GM23338 (cell line): ENCODE measurements around the gene HSDL2. TPM values are rescaled to one million over a fixed set of nuclear protein-coding genes. Genes with fewer than 3 reads are reported as not detected.

Experiments used
- ATAC-seq: fragments of 200-7000 bp; cut with Tn5 transposase; 3 replicates; pipeline ENCODE4 v1.9.1; 2020
- DNase-seq: peaks from one replicate; pipeline ENCODE4 v3.0.0-alpha.2; 2015; ENCODE audit warnings: low spot score
- H2AFZ ChIP-seq: fragments of 200-600 bp; sonication (generic); 2 replicates; pipeline ENCODE4 v1.8.0; 2016; ENCODE audit warnings: antibody characterized with exemption, mild to moderate bottlenecking, moderate library complexity
- H3F3A ChIP-seq: fragments of 200-600 bp; sonication (generic); replicated peaks from 2 replicates; pipeline ENCODE4 v1.8.0; 2017; ENCODE audit warnings: antibody characterized with exemption, mixed run types, low read depth
- H3K27ac ChIP-seq: fragments of 200-600 bp; sonication (generic); 2 replicates; pipeline ENCODE4 v1.6.1; 2016; ENCODE audit warnings: low read depth
- H3K27me3 ChIP-seq: fragments of 200-600 bp; sonication (generic); 2 replicates; pipeline ENCODE4 v1.8.0; 2016; ENCODE audit warnings: mild to moderate bottlenecking, mixed run types, moderate library complexity; ENCODE audit not compliant: insufficient read depth
- H3K36me3 ChIP-seq: fragments of 200-600 bp; sonication (generic); 2 replicates; pipeline ENCODE4 v1.8.0; 2016; ENCODE audit warnings: mild to moderate bottlenecking; ENCODE audit not compliant: insufficient read depth
- H3K4me1 ChIP-seq: fragments of 200-600 bp; sonication (generic); 2 replicates; pipeline ENCODE4 v1.8.0; 2016; ENCODE audit warnings: mild to moderate bottlenecking, moderate library complexity; ENCODE audit not compliant: insufficient read depth
- H3K4me2 ChIP-seq: fragments of 200-600 bp; sonication (generic); 2 replicates; pipeline ENCODE4 v1.7.1; 2017; ENCODE audit warnings: mixed run types
- H3K4me3 ChIP-seq: fragments of 200-600 bp; sonication (generic); 2 replicates; pipeline ENCODE4 v1.6.1; 2016; ENCODE audit warnings: mixed run types
- H3K79me2 ChIP-seq: fragments of 200-600 bp; sonication (generic); replicated peaks from 2 replicates; pipeline ENCODE4 v1.8.0; 2017; ENCODE audit warnings: mild to moderate bottlenecking; ENCODE audit not compliant: insufficient read depth
- H3K9me2 ChIP-seq: fragments of 200-600 bp; sonication (generic); 2 replicates; pipeline ENCODE4 v1.8.0; 2017; ENCODE audit not compliant: insufficient read depth
- H4K20me1 ChIP-seq: fragments of 200-600 bp; sonication (generic); replicated peaks from 2 replicates; pipeline ENCODE4 v1.8.0; 2017; ENCODE audit warnings: mild to moderate bottlenecking; ENCODE audit not compliant: insufficient read depth
- H3K27ac Mint-ChIP-seq: 2 replicates; pipeline ENCODE4 v1.8.0; 2020; ENCODE audit warnings: inconsistent platforms, mild to moderate bottlenecking, moderate library complexity, mixed read lengths
- H3K27me3 Mint-ChIP-seq: 3 replicates; pipeline ENCODE4 v1.8.0; 2022; ENCODE audit warnings: low read depth, mild to moderate bottlenecking, moderate library complexity, mixed read lengths, inconsistent platforms; ENCODE audit not compliant: insufficient read depth, poor library complexity
- H3K36me3 Mint-ChIP-seq: 3 replicates; pipeline ENCODE4 v1.8.0; 2021; ENCODE audit warnings: low read depth, mild to moderate bottlenecking, inconsistent platforms, moderate library complexity, mixed read lengths
- H3K4me1 Mint-ChIP-seq: 3 replicates; pipeline ENCODE4 v1.8.0; 2020; ENCODE audit warnings: mild to moderate bottlenecking, inconsistent platforms, mixed read lengths
- H3K4me3 Mint-ChIP-seq: 3 replicates; pipeline ENCODE4 v1.8.0; 2021; ENCODE audit warnings: moderate library complexity, mild to moderate bottlenecking, inconsistent platforms, mixed read lengths
- H3K9me3 Mint-ChIP-seq: 3 replicates; pipeline ENCODE4 v1.8.0; 2020; ENCODE audit warnings: moderate library complexity, mild to moderate bottlenecking, inconsistent platforms, mixed read lengths
- CREB1 ChIP-seq: fragments of 250-450 bp; sonication (Bioruptor Pico); IDR thresholded peaks from 2 replicates; pipeline ENCODE4 v1.5.0; 2020; ENCODE audit warnings: low read depth, mild to moderate bottlenecking, moderate library complexity
- NANOG ChIP-seq: IDR thresholded peaks from 2 replicates; pipeline ENCODE4 v1.6.1; 2016; ENCODE audit warnings: antibody characterized with exemption, borderline replicate concordance
- POLR2AphosphoS5 ChIP-seq: IDR thresholded peaks from 2 replicates; pipeline ENCODE4 v1.6.1; 2016; ENCODE audit warnings: antibody characterized with exemption, low read depth
- ZNF331 ChIP-seq: fragments of 250-450 bp; sonication (Bioruptor Pico); IDR thresholded peaks from 2 replicates; pipeline ENCODE4 v1.5.0; 2020; ENCODE audit warnings: low read depth, mild to moderate bottlenecking, moderate library complexity
- ZNF462 ChIP-seq: fragments of 250-450 bp; sonication (Bioruptor Pico); IDR thresholded peaks from 2 replicates; pipeline ENCODE4 v1.5.0; 2020; ENCODE audit warnings: mild to moderate bottlenecking, moderate library complexity
- polyA plus RNA-seq: library from polyadenylated mRNA; unstranded; fragments of >200 nt; fragmentation: Nextera tagmentation; extraction: Ambion mirVana; gene quantifications from 2 replicates; pipeline ENCODE4 v1.2.1, GENCODE V29; 2016
- total RNA-seq: library from RNA; depleted of rRNA; stranded (reverse); fragments of >200 nt; shearing (Covaris generic); gene quantifications from 2 replicates; pipeline ENCODE4 v1.2.3, GENCODE V29; 2014
- TF ChIP-seq, protein P1 (sequence below), 2 experiments: fragments of 200-600 bp in 1 of 2; sonication (generic) in 1 of 2; conservative IDR thresholded peaks; 2 replicates each; pipeline versions ENCODE4 v1.5.1 to v1.6.1; 2016 to 2017; ENCODE audit warnings: antibody characterized with exemption in 2 of 2, low read depth in 2 of 2, mild to moderate bottlenecking in 2 of 2, moderate library complexity in 1 of 2

The HSDL2 gene
- total and polyA plus RNA-seq, 2 experiments from 2014 or later = 11.4 to 15.3 TPM

DNA sequence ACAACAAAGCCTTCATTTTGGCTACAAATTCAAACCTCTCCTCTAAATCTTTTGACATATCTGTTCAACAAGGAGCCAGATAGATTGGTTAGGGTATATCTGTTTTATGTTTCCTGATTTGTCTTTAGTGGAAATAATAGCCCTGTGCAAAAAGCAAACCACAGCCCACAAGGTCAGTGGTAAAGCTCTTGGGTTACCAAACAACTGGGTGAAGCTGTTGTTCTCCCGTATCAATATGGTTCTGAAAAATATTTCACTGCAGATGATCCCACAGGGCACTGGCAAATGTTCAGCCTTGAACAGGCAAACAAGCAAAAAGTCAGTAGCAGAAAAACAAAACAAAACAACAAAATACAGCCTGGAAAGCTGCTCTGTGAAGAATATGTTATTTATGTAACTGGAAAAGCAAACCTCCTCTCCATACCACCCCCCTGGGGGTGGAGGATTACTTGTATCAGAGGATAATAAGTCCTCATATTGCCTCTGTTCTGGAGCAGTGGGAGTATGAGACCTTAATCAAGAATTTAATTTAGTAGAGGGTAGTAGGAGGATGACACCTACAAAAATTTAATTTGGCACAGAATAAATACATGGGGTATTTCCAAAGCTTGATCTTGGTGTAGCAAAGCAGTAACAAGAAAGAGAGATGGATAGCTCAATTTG is 25.7 kb upstream of the HSDL2 start:
- no peaks in the 10 kb centered on the region for H3K36me3 ChIP-seq
- Mint-ChIP-seq H3K27me3 (peaks cover 2% of the 10 kb centered on the region), H3K4me3 (no peak overlapping the region), H3K9me3 (no peaks in the 10 kb centered on the region), H3K4me1 (peaks cover 18% of the 10 kb centered on the region), H3K27ac (no peak overlapping the region), H3K36me3 (no peaks in the 10 kb centered on the region)
- no peak overlapping the region for H3K27ac ChIP-seq
- H3K9me2 ChIP-seq = no peaks in the 10 kb centered on the region
- ATAC-seq = no peak
- H2AFZ ChIP-seq = no peak overlapping the region
- no peaks in the 10 kb centered on the region for H3K27me3 ChIP-seq
- H3F3A ChIP-seq = no peaks in the 10 kb centered on the region
- TF ChIP-seq NANOG (no peak), ZNF462 (CRISPR knock-in tag) (no peak), CREB1 (CRISPR knock-in tag) (no peak), POLR2AphosphoS5 (no peak), ZNF331 (CRISPR knock-in tag) (no peak)
- TF ChIP-seq, protein P1, sequence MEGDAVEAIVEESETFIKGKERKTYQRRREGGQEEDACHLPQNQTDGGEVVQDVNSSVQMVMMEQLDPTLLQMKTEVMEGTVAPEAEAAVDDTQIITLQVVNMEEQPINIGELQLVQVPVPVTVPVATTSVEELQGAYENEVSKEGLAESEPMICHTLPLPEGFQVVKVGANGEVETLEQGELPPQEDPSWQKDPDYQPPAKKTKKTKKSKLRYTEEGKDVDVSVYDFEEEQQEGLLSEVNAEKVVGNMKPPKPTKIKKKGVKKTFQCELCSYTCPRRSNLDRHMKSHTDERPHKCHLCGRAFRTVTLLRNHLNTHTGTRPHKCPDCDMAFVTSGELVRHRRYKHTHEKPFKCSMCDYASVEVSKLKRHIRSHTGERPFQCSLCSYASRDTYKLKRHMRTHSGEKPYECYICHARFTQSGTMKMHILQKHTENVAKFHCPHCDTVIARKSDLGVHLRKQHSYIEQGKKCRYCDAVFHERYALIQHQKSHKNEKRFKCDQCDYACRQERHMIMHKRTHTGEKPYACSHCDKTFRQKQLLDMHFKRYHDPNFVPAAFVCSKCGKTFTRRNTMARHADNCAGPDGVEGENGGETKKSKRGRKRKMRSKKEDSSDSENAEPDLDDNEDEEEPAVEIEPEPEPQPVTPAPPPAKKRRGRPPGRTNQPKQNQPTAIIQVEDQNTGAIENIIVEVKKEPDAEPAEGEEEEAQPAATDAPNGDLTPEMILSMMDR (conservative IDR thresholded peaks at IDR 0.05; ENCODE audit: low read depth in 2 of 2) = no peak
- H4K20me1 ChIP-seq = no peaks in the 10 kb centered on the region
- H3K4me3 ChIP-seq = no peak overlapping the region
- no peak overlapping the region for H3K4me2 ChIP-seq
- peaks cover 19% of the 10 kb centered on the region; the same call in 1 of the 2 replicates for H3K4me1 ChIP-seq
- DNase-seq = no peak
- H3K79me2 ChIP-seq = no peaks in the 10 kb centered on the region
